Fibroblast of lung (primary cell): ENCODE measurements around the gene CNNM1.

Source experiments
- CTCF ChIP-seq, 2 donors: IDR thresholded peaks in 1 of 2; conservative IDR thresholded peaks in 1 of 2; 1 replicate in 1 of 2; 2 replicates in 1 of 2; pipeline ENCODE4 v1.5.1; 2011 to 2012; ENCODE audit warnings: low read length in 2 of 2, control low read depth in 1 of 2, inconsistent platforms in 1 of 2, low read depth in 1 of 2, mild to moderate bottlenecking in 1 of 2
- EZH2 ChIP-seq: IDR thresholded peaks from 2 replicates; pipeline ENCODE4 v1.5.1; 2012; ENCODE audit warnings: low read length, control low read depth, mild to moderate bottlenecking; ENCODE audit errors: missing control alignments

DNA sequence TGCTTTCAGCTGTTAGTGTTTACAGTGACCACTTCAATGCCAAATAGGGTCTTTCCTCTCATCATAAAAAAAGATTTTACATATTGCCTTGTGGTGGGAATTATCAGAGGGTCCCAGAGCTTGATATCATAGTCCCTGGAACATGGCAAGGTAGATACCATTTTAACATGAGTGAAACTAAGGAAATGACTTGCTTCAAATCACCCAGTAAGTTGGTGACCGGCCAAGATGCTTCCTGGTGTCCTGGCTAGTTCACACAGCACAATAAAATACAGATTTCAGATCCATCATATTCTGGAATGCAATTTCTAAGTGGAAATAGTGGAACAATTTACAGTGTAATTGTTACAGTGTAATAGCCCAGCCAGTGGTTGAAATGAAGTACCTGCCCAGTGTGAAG lies 36.6 kb downstream of the CNNM1 start:
- no peak for TF ChIP-seq CTCF (conservative IDR thresholded peaks at IDR 0.05 in 1 of 2, IDR thresholded peaks at IDR 0.05 in 1 of 2; ENCODE audit: low read depth in 1 of 2, low read length in 2 of 2)
- no peak for TF ChIP-seq EZH2
